ENCODE data around the gene PPP1R10. TPM values are rescaled to one million over a fixed set of nuclear protein-coding genes. Genes with fewer than 3 reads are reported as not detected.
A peak's percentile ranks its signal among the peaks of the same experiment; 100 is the strongest.
"Not testable (repeated sequence)": the region's sequence is repeated elsewhere in the genome, so short reads cannot be mapped to it uniquely, and the experiment has no call there.

The PPP1R10 gene
- total and polyA plus RNA-seq, 10 donors, result 13.5 to 86.2 (median 67.2) TPM

GRCh38 chr6:30598912-30599624, 18.0 kb downstream of the PPP1R10 start:
- H3K27ac ChIP-seq, result peak overlapping the region in 1 of 8 donors; percentile 24

GRCh38 chr6:30597315-30598144, 19.5 kb downstream of the PPP1R10 start:
- peak; percentile 79 for DNase-seq
- intact Hi-C loops (cut with DNase I; ENCODE audit: low total_unique reads), result loop anchor here (5.0 kb wide), 2 partner anchors 55 to 115 kb away; no protein-coding TSS in a partner anchor
- H3K9me3 ChIP-seq; H3K27me3 ChIP-seq (replicated peaks in 1 of 7); H3K4me3 ChIP-seq: not testable (repeated sequence)
- peak in 2 of 3 donors; percentile 6 to 74 for TF ChIP-seq POLR2AphosphoS5 (IDR thresholded peaks at IDR 0.05)
- peak; percentile 70 to 93 (median 86) for TF ChIP-seq CTCF (IDR thresholded peaks at IDR 0.05 in 8 of 11, conservative IDR thresholded peaks at IDR 0.05 in 3 of 11)
- peaks cover 3 to 69% (median 39%) of the 10 kb centered on the region in 6 donors for H3K36me3 ChIP-seq
- 69 to 80% (median 77%) methylated on average over 15 of the region's 15 CpGs for WGBS, 5 donors
- peak overlapping the region in 1 of 8 donors; percentile 9 for H3K27ac ChIP-seq
- peaks cover 0 to 48% (median 16%) of the 10 kb centered on the region in 6 donors for H3K4me1 ChIP-seq

More at GRCh38 chr6:30598912-30599624, 18.0 kb downstream of the PPP1R10 start:
- WGBS, 5 donors, result 73 to 85% (median 82%) methylated on average over 12 of the region's 12 CpGs
- H3K36me3 ChIP-seq, result peaks cover 12 to 69% (median 48%) of the 10 kb centered on the region in 6 donors
- no peak overlapping the region for H3K4me3 ChIP-seq
- TF ChIP-seq POLR2A (IDR thresholded peaks at IDR 0.05), result no peak
- no peak for TF ChIP-seq CTCF (IDR thresholded peaks at IDR 0.05 in 8 of 11, conservative IDR thresholded peaks at IDR 0.05 in 3 of 11)
- TF ChIP-seq POLR2AphosphoS5 (IDR thresholded peaks at IDR 0.05), result peak in 1 of 3 donors; percentile 59
- H3K27me3 ChIP-seq (replicated peaks in 1 of 7), result no peaks in the 10 kb centered on the region
- no peaks in the 10 kb centered on the region for H3K9me3 ChIP-seq
- DNase-seq, result no peak
- intact Hi-C loops (cut with DNase I; ENCODE audit: low total_unique reads), result loop anchor here (5.0 kb wide), 2 partner anchors 57 to 117 kb away; no protein-coding TSS in a partner anchor
- H3K4me1 ChIP-seq, result peaks cover 0 to 54% (median 16%) of the 10 kb centered on the region in 6 donors

- DNase-seq, result no peak
- intact Hi-C loops (cut with DNase I; ENCODE audit: low total_unique reads), result no loop called here
- WGBS, 5 donors, result 90 to 97% (median 92%) methylated on average over 1 of the region's 1 CpG
- TF ChIP-seq POLR2A (IDR thresholded peaks at IDR 0.05) (no peak), POLR2AphosphoS5 (IDR thresholded peaks at IDR 0.05) (no peak), CTCF (IDR thresholded peaks at IDR 0.05 in 8 of 11, conservative IDR thresholded peaks at IDR 0.05 in 3 of 11) (no peak)
- H3K36me3 ChIP-seq, result peaks cover 0 to 90% (median 63%) of the 10 kb centered on the region in 6 donors
- no peaks in the 10 kb centered on the region for H3K9me3 ChIP-seq
- H3K4me3 ChIP-seq, result no peak overlapping the region
- H3K27me3 ChIP-seq (replicated peaks in 1 of 7), result no peaks in the 10 kb centered on the region
- H3K27ac ChIP-seq, result no peak overlapping the region
- H3K4me1 ChIP-seq, result peaks cover 0 to 12% (median 1%) of the 10 kb centered on the region in 6 donors
Measured at GRCh38 chr6:30592287-30592686, 24.8 kb downstream of the PPP1R10 start.
